WTC11 (cell line): ENCODE data around the gene POLR3B.

Experiments used
- ATF3 ChIP-seq: sonication (generic); formaldehyde crosslinking; conservative IDR thresholded peaks from 2 replicates; pipeline ENCODE4 v1.8.1; 2022; ENCODE audit warnings: mild to moderate bottlenecking, missing genetic modification reagents
- CTCF ChIP-seq: fragments of 200-600 bp; IDR thresholded peaks from 2 replicates; pipeline ENCODE4 v1.8.0; 2022; ENCODE audit warnings: antibody characterized with exemption
- FOXJ3 ChIP-seq: sonication (generic); formaldehyde crosslinking; IDR thresholded peaks from 2 replicates; pipeline ENCODE4 v1.9.0; 2021; ENCODE audit warnings: missing genetic modification reagents, mild to moderate bottlenecking, borderline replicate concordance
- IRF1 ChIP-seq: sonication (generic); formaldehyde crosslinking; IDR thresholded peaks from 2 replicates; pipeline ENCODE4 v1.8.0; 2023; ENCODE audit warnings: missing genetic modification reagents
- NFYB ChIP-seq: sonication (generic); formaldehyde crosslinking; conservative IDR thresholded peaks from 2 replicates; pipeline ENCODE4 v1.8.0; 2022; ENCODE audit warnings: low read depth, missing genetic modification reagents
- SP1 ChIP-seq: sonication (generic); formaldehyde crosslinking; conservative IDR thresholded peaks from 2 replicates; pipeline ENCODE4 v1.8.1; 2022; ENCODE audit warnings: missing genetic modification reagents
- USF1 ChIP-seq: sonication (generic); formaldehyde crosslinking; IDR thresholded peaks from 2 replicates; pipeline ENCODE4 v1.8.0; 2022; ENCODE audit warnings: mild to moderate bottlenecking, missing genetic modification reagents
- USF2 ChIP-seq: sonication (generic); formaldehyde crosslinking; IDR thresholded peaks from 2 replicates; pipeline ENCODE4 v1.8.1; 2023; ENCODE audit warnings: mild to moderate bottlenecking, missing genetic modification reagents, moderate library complexity
- ZBTB43 ChIP-seq: sonication (generic); formaldehyde crosslinking; IDR thresholded peaks from 2 replicates; pipeline ENCODE4 v1.8.1; 2023; ENCODE audit warnings: mild to moderate bottlenecking, missing genetic modification reagents
- ZNF263 ChIP-seq: sonication (generic); formaldehyde crosslinking; IDR thresholded peaks from 2 replicates; pipeline ENCODE4 v1.8.1; 2022; ENCODE audit warnings: low read depth, mild to moderate bottlenecking, moderate library complexity, missing genetic modification reagents

- no peak for TF ChIP-seq CTCF
- no peak for TF ChIP-seq ZNF263 (CRISPR knock-in tag)
- TF ChIP-seq SP1 (CRISPR knock-in tag) = no peak
- no peak for TF ChIP-seq ATF3 (CRISPR knock-in tag)
- no peak for TF ChIP-seq USF1 (CRISPR knock-in tag)
- no peak for TF ChIP-seq NFYB (CRISPR knock-in tag)
- no peak for TF ChIP-seq IRF1
- TF ChIP-seq USF2 = no peak
- TF ChIP-seq FOXJ3 (CRISPR knock-in tag) = no peak
- no peak for TF ChIP-seq ZBTB43
Observed at GRCh38 chr12:106380954-106381353, 23.4 kb downstream of the POLR3B start.
